ENCODE results near the gene PPM1H. TPM values are rescaled to one million over a fixed set of nuclear protein-coding genes. Genes with fewer than 3 reads are reported as not detected.
"Not testable (repeated sequence)": the region's sequence is repeated elsewhere in the genome, so short reads cannot be mapped to it uniquely, and the experiment has no call there.

The PPM1H gene
- total RNA-seq, 2 experiments from 2014 or later: 0.13 to 0.17 TPM

GRCh38 chr12:62879228-62879627 lies 55.7 kb downstream of the PPM1H start:
- CTCF ChIA-PET, POLR2A ChIA-PET: not testable (repeated sequence)

DNA sequence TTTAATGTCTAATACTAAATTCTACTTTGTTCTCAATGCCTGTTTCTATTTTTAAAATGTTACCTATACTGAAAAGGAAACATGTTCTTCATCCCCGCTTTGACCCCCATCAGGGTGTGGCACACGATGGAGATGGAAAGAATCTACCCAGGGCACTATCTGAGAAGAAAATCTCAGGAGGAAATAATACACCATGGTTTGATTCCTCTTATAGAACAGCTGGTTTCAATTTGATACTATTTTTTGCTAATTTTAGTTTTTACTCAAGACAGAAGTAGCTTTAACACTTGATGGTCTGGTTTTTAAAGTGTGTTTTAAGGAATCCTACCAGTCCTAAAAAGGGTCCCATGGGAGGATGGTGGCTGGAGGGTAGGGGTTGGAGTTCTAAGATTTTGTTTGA lies 56.7 kb downstream of the PPM1H start:
- CTCF ChIA-PET: no interaction called here
- POLR2A ChIA-PET: no interaction called here

- ChIA-PET POLR2A (no interaction called here), CTCF (no interaction called here)
Observed at GRCh38 chr12:62876938-62877548, 57.9 kb downstream of the PPM1H start.

- ChIA-PET POLR2A (no interaction called here), CTCF (no interaction called here)
Observed at GRCh38 chr12:62873826-62874448, 61.0 kb downstream of the PPM1H start.

DNA sequence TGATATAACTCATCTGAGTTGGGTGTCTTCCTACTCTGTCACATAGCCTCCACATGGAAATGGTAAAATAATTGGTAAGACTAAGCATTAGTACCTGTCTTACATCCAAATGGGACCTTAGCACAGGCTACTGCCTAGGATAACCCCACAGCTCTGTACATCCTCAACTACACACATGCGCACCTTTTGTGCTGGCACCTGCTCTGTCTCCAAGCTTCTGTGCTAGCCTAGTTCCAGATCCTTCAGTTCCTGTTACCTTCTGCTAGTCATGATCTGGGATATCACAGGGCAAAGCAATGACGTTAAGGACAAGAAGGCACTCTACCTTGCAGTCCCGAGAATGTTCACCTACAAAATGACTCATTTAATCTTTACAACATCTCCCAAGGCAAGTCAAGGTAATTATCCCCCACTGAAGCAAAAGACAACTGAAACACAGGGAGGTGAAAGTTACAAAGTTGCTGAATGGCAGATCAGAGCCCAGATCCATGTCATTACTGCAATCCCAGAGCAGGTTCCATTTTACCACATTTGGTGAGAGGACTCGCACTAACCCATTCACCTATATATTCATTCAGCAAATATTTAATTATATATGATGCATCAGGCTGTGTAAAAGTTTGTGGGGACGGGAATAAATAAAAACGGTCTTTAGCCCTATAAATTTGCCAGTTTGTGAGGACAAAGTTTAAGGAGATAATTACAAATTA lies 61.7 kb downstream of the PPM1H start:
- CTCF ChIA-PET: no interaction called here
- POLR2A ChIA-PET: no interaction called here

GRCh38 chr12:62868820-62869219 lies 66.1 kb downstream of the PPM1H start:
- POLR2A ChIA-PET: no interaction called here
- CTCF ChIA-PET: no interaction called here

GRCh38 chr12:62866451-62867082 lies 68.4 kb downstream of the PPM1H start:
- POLR2A ChIA-PET: no interaction called here
- CTCF ChIA-PET: no interaction called here

- POLR2A ChIA-PET: no interaction called here
- CTCF ChIA-PET: no interaction called here
Observed at GRCh38 chr12:62865937-62866336, 69.0 kb downstream of the PPM1H start.

GRCh38 chr12:62865065-62865464 lies 69.9 kb downstream of the PPM1H start:
- CTCF ChIA-PET: no interaction called here
- POLR2A ChIA-PET: no interaction called here

DNA sequence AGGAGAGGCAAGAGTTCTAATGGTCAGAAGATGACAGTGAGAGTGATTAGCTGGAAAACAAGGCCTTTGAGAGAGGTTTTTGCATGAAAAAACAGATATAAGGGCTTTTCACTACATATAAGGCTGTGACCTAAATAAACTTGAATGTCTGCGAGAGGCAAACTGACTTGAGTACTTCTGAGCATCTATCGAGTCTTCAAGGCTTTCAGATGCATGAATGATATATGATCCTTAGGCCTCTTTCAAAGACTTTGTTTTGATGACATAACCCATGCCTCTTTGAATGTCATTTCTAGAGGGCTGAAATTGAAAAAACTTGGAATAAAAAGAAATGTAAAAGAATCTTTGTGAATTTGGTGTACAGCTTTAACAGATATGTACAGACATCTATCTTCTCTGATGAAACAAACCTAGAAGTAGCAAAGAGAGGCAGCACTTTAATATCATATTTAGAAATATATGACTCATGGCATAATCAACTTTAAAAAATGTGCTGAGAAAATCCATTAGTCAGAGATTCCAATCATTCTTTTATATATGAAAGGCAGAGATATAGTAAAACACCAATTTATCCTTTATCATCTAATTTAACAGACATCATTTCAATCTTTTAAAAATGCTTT lies 72.6 kb downstream of the PPM1H start:
- ChIA-PET CTCF (no interaction called here), POLR2A (no interaction called here)

- CTCF ChIA-PET: no interaction called here
- POLR2A ChIA-PET: no interaction called here
Observed at GRCh38 chr12:62861586-62861985, 73.4 kb downstream of the PPM1H start.

- CTCF ChIA-PET: no interaction called here
Observed at GRCh38 chr12:62860501-62861411, 74.2 kb downstream of the PPM1H start.

GRCh38 chr12:62860020-62860419 lies 74.9 kb downstream of the PPM1H start:
- CTCF ChIA-PET: no interaction called here
- POLR2A ChIA-PET: no interaction called here

More at GRCh38 chr12:62860501-62861411, 74.2 kb downstream of the PPM1H start:
- POLR2A ChIA-PET: no interaction called here

GRCh38 chr12:62859321-62859737 lies 75.6 kb downstream of the PPM1H start:
- CTCF ChIA-PET: no interaction called here
- POLR2A ChIA-PET: no interaction called here

DNA sequence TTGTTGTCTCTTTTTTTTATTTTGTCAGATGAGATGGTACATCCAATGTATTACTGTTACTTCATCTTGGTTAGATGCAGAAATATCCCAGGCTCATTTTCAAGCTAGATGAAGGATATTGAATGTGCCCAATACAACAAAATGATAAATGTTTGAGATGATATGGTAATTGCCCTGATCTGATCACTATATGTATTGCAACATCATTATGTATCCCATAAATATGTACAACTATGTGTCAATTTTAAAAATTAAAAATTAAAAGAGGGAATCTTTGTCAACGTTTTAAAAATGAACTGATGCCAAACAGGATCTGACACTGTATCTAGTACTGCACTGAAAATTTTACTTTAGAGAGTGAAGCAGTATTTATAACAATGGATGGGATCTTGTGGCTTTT lies 78.5 kb downstream of the PPM1H start:
- POLR2A ChIA-PET: no interaction called here
- CTCF ChIA-PET: no interaction called here

- ChIA-PET POLR2A (no interaction called here), CTCF (no interaction called here)
Observed at GRCh38 chr12:62854024-62854423, 80.9 kb downstream of the PPM1H start.

GRCh38 chr12:62849398-62849797 lies 85.6 kb downstream of the PPM1H start:
- ChIA-PET CTCF (no interaction called here), POLR2A (no interaction called here)

DNA sequence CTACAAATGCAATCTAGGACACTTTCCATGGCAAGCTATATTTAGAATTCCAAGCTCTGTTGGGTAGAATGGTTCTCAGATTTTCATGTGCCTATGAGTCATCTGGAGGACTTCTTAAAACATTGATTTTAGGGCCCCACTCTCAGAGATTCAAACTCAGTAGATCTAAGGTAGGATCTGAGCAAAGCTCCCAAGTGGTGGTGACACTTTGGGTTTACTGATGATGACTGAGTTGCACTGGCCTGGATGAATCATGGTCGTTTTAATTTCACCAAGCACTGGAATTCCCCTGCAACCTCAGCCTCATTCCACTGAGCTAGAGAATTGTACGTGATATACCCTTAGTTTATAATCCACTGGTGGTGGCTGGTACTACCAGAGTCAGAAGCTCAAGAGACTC lies 86.5 kb downstream of the PPM1H start:
- POLR2A ChIA-PET: no interaction called here
- CTCF ChIA-PET: no interaction called here

- POLR2A ChIA-PET: no interaction called here
- CTCF ChIA-PET: no interaction called here
Observed at GRCh38 chr12:62847709-62848108, 87.2 kb downstream of the PPM1H start.

DNA sequence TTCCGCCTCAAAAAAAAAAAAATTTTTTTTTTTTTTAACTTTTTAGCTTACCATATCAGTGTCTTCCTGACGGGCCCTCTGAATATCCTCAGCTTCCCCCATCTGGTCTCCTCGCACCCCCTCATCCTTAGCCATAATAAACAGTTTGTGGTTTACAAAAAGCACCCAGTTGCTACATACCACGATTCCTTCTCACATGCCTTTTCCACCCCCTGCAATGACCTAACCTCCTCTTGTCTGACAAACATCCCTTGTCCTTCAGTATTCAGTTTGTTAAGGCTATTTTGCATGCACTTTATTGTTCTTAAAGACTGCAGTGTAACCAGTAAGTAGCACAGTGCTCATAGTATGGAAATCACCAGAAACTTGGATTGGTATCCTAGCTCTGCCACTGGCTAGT lies 88.5 kb downstream of the PPM1H start:
- CTCF ChIA-PET: no interaction called here
- POLR2A ChIA-PET: no interaction called here
